Mucosa of gallbladder (tissue), 1 donor: ENCODE measurements around the gene DCST1. TPM values are rescaled to one million over a fixed set of nuclear protein-coding genes. Genes with fewer than 3 reads are reported as not detected.
A peak's percentile ranks its signal among the peaks of the same experiment; 100 is the strongest.

ENCODE experiments used
- DNase-seq: peaks from one replicate; pipeline ENCODE4 v3.0.0-alpha.2; 2020; ENCODE audit warnings: low spot score
- total RNA-seq: library from RNA; stranded (reverse); gene quantifications from one replicate; pipeline ENCODE4 v1.2.1, GENCODE V29; 2021
- donor health status: DM: no; HTN: no; CAD: no.

Gene DCST1
- total RNA-seq, 1 donor from 2014 or later, result not detected

GRCh38 chr1:155032886-155033285 is 738 bp upstream of the DCST1 start:
- DNase-seq, result no peak

GRCh38 chr1:155034318-155035208 is 939 bp downstream of the DCST1 start:
- DNase-seq, result no peak

- DNase-seq, result no peak
Measured at GRCh38 chr1:155035936-155036335, 2.3 kb downstream of the DCST1 start.

GRCh38 chr1:155037043-155037442 is 3.4 kb downstream of the DCST1 start:
- no peak for DNase-seq

DNA sequence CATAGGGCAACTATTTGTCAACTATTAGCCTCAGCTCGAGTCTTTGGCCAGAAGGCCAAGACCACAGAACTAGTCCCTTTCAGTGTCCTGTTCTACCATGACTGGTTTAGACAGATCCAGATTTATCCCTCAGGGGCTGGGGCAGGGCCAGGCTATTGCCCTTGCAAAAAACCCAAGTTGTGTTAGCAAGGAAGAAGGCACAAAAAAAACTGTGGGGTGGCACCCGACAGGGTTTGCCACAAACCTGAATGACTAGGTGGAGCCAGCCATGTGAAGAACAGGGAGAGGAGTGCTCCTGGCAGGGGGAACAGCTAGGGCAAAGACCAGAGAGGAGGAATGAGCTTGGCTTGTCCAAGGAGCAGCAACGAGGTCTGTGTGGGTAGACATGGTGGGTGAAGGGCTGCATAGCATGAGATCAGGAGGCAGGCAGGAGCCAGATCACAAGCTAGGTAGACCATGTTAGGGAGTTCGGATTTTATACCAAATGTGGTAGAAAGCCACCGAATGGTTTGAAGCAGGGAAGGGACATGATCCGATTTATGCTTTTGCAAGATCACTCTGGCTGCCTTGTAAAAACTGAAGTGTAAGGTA is 4.3 kb downstream of the DCST1 start:
- no peak for DNase-seq

- DNase-seq, result peak; percentile 63
Measured at GRCh38 chr1:155038602-155039307, 5.1 kb downstream of the DCST1 start.

DNA sequence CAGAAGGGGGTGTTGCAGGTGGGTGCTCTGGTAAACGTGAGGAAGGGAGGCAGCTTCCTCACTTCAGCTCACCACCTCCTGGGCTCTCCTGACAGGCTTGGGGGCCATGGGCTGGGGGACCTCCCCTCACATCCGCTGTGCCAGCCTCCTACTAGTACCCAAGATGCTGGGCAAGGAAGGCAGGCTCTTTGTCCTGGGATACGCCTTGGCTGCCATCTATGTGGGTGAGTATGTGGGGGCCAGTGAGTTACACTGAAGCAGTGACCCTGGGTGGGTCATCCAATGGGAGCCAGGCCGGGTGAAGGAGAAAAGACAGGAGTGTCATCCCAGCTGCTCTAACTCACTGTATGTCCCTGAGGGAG is 5.7 kb downstream of the DCST1 start:
- no peak for DNase-seq

GRCh38 chr1:155040358-155041093 is 6.9 kb downstream of the DCST1 start:
- DNase-seq, result no peak

DNA sequence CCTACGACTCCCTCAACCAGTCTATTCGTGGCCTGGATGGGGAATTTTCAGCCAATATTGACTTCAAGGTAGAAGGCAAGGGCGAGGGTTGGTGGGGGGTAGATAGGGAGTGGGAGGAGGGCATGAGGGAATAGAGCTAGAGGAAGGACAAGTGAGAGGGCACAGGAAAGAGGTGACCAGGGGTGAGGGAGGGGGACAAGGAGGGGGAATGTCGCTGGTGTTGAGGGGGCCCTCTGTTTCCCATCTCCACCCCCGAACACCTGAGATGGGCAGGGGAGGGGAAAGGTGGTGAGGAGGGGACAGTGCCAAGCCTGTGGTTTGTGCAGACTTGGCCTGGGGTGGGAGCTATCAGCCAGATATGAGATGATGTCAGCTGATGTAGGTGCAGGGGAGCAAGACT is 9.2 kb downstream of the DCST1 start:
- no peak for DNase-seq

GRCh38 chr1:155043301-155043702 is 9.7 kb downstream of the DCST1 start:
- no peak for DNase-seq

- DNase-seq, result no peak
Measured at GRCh38 chr1:155043793-155044192, 10.2 kb downstream of the DCST1 start.

DNA sequence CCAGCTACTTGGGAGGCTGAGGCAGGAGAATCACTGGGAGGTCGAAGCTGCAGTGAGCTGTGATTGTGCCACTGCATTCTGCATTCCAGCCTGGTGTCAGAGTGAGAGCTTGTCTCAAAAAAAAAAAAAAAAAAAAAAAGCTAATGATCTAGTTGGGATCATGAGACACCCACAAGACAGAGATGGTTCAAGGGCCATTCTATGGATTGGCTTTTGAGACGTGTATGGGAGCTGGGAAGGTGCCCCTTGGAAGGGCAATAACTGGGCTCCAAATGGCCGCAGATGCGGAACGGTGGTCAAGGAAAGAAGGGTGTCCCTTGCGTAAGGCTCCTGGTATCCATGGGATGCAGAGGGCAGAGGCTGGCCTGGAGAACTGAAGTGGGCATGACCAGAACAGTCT is 10.7 kb downstream of the DCST1 start:
- DNase-seq, result no peak

GRCh38 chr1:155044812-155045657 is 11.4 kb downstream of the DCST1 start:
- peak; percentile 83 for DNase-seq

DNA sequence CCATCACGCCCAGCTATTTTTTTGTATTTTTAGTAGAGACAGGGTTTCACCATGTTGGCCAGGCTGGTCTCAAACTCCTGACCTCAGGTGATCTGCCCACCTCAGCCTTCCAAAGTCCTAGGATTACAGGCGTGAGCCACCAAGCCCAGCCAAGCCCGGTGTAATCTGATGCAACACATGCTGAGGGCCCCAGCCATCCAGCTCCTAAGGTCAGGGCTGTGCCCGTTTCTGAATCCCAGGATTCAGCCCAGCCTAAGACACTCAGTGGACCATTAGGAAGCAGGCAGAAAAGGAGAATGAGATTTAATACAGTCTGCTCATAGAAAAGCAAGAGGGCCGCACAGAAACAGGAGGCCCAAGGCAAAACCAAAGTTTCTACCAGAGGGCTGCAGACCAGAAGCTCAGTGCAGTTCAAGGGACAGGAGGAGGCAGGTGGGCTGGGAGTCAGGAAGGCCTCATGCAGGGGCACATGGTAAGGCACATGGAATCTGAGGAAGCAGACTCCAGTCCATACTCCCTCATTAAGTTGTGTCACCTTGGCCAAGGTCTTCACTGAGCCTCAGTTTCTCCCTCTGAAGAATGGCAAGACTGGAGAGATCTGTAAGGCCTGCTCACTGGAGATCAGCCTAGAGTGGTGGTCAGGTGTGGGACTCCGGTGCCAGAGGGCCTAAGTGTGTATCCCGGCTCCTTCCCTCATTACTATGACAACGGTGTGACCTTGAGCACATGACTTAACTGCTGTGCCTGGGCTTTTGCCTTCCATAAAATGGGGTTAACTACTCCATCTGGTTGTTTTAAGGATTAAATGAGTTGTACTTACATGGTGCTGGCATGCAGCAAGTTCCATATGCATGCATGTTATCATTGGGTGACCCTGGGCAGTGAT is 15.1 kb downstream of the DCST1 start:
- DNase-seq, result no peak

DNA sequence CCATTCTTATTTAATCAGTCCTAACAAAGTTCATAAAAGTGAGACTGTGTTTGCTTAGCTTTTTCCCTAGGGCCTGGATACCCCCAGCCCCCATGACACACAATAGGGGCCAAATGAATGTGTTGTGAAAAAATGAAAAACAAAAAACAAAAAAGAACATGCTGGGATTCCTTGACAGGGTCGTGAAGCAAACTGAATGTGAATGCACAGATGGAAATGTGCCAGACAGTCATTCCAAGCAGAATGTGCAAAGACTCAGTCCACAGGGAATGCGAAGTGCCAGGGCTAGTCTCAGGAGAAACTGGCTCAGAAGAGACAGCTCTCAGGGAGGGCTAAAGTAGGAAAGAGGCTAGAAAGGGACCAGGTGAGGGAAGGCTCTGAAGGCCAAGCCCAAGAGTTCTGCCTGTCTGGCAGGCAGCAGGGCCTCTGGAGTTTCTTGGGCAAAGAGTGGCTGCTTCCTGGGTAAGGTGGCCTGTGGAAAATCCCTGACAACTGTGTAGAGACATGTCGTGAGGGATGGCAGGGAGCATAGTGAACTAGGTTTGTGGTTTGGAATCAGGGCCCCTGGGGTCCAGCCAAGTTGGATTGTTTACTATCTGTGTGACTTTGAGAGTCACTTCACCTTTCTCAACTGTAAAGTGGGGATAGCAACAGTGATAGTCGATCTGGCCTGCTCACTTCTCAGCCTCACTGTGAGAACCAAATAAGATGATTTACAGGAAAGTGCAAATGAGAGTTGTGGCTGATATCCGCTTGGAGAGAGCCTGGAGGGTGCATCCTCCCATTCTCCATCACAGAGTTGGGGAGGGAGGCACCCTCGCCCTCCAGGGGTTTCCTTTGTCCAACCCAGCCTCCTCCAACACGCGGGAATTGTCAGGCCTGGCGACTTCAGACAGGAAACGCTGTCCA is 16.3 kb downstream of the DCST1 start:
- DNase-seq, result no peak

GRCh38 chr1:155050560-155051341 is 17.1 kb downstream of the DCST1 start, which contains the start of gene ADAM15:
Gene ADAM15 (plus strand): TSS chr1:155051316. CDS start chr1:155051387, 71 bp downstream.
- DNase-seq, result peak; percentile 84

DNA sequence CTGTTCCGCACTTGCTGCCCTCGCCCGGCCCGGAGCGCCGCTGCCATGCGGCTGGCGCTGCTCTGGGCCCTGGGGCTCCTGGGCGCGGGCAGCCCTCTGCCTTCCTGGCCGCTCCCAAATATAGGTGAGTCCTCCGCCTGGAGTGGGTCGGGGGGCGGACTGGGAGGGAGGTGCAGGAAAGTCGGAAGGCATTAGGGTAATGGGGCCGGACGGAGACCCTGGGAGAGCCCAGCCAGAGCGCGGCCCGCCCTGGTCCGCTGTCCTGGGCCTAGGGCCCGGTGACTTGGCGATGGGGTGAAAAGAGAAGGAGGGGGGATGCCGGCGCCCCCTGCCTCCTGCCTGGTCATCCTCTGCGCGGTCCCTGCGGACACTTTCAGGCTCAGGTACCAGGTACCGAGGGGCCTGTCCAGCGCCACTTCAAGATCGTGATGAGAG is 17.7 kb downstream of the DCST1 start:
- DNase-seq, result no peak
